Erythroblast (primary cell): Measurements from ENCODE around the gene CPNE8.
A peak's percentile ranks its signal among the peaks of the same experiment; 100 is the strongest.

Experiments
- DNase-seq, 2 experiments: peaks; one replicate each; lab custom pipeline; 2025; lab: John Stamatoyannopoulos, UW
- GATA1 ChIP-seq: IDR thresholded peaks from 2 replicates; pipeline ENCODE4 v1.6.1; 2011; ENCODE audit warnings: low read depth, mild to moderate bottlenecking, control low read depth, low read length, moderate library complexity
- POLR2A ChIP-seq: IDR thresholded peaks from 2 replicates; pipeline ENCODE4 v1.6.1; 2011; ENCODE audit warnings: mild to moderate bottlenecking, low read length

CPNE8 gene

DNA sequence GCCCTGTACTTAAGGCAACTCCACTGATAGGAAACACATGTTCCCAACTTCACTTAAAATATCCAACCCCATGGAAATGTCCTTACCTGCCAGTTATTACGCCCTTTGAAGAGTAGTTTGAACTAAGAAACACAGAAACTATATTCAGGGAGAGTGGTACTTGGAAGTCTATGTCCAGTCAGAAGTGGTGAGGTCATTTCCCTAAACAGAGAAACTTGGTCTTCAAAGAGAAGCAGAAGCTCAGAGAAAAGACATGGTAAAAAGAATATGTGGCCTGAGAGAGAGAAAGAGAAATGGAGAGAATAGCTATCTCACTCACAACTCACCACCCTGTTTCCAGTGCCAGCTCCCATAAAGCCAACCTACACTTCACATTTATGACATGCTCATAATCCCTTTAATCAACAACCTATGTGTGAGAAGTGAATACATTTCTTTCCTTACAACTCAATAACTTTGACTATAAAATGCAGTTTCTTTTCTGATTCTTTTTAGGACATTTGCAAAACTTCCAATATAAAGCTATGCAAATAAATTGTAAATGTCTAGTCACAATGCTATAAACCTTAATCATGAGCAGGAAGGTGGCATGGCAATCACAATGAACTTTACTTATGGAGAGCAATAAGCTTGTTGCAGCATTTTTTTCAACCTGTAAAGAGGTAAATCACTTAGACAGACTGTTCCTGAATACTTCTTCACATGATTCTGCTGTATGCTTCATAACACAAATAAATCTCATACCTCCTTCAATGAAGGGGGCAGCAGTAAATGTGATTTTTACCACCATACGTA, 67.1 kb downstream of the CPNE8 start:
- no peak for DNase-seq
- TF ChIP-seq POLR2A: no peak
- TF ChIP-seq GATA1: no peak

DNA sequence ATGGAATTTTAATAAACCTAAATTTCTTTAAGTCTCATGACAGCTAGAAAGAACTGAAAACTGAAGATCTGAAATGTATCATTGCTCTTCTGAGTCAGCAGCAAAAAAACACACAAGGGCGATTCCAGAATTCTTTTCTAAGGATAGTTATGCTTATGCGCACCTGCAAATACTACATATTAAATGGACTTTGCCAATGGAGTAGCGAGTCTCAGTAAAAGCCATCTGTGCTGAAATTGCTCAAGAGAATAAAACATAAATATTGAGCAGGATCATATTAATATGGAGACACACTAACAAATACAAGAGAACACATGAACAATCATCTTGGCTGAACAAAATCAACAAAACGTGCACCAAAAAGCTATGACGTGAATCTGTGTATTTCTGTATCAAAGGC, 73.7 kb downstream of the CPNE8 start:
- no peak for DNase-seq
- TF ChIP-seq POLR2A (no peak), GATA1 (no peak)

DNA sequence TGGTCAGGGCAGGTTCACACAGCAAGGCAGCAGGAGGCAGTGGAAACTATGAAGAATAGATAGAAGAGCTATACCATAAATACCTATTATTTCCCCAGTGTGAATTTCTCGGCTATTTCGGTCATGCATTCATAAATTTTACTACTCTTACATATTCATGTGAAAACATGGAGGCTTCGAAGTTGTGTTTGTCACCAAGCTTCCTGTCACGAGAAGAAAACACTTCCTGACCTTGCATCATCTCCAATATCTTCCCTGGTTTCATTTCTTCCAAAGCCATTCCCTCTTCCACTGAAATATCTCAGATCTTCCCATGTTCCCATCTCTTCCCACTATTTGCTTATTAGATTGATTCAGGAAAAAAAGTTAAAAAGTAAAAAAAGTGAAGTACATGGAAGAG, 80.4 kb downstream of the CPNE8 start:
- TF ChIP-seq GATA1 (no peak), POLR2A (no peak)
- DNase-seq: peak in 1 of 2 experiments; percentile 12

DNA sequence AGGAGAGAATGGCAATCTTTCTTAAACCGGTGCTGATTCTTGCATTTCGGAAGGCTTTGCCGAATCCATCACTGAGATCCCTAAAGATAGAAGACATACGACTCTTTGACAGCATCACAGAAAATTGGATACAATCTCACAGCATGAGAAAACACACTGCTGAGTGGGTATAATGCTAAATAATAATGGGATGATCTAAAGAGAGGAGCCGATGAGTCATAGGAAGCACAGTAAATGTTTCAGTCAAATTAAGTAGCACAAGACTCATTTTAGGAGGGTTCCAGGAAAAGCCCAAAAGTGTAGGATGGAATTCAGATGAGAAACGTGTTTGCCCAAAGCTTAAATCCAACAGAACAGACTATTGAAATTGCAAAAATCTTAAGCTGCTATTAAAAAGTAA, 81.7 kb downstream of the CPNE8 start:
- no peak for TF ChIP-seq GATA1
- TF ChIP-seq POLR2A: no peak
- no peak for DNase-seq

DNA sequence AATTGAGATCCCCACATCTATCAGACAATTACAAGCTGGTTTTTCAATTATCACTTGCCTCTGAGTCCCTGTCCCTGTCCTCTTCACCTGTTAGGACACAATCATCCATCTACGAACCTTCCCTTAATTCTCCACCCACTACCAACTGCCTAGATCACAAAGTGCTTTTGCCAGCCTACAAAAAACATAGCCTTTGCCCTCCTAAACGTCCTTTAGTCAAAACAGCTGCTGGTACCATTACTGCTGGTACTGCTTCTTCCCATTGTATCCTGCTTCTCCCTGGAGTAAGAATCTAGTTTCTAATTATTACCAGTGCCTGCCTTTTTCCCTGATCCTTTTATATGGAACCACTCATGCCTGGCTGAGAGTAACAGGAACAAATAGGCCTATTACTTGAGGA, 82.1 kb downstream of the CPNE8 start:
- no peak for TF ChIP-seq GATA1
- TF ChIP-seq POLR2A: no peak
- DNase-seq: no peak

DNA sequence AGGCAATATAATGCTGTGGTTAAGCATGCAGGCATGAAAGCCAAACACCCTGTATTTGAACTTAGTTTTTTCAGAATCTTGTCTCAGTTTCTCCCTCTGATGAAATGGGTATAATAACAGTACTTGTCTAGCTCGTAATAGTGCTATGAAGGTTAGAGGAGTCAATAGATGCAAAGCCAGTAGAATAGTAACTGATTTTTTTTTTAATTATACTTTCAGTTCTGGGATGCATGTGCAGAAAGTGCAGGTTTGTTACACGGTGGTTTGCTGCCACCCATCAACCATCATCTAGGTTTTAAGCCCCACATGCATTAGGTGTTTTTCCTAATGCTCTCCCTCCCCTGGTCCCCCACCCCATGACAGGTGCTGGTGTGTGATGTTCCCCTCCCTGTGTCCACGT, 87.4 kb downstream of the CPNE8 start:
- no peak for TF ChIP-seq GATA1

DNA sequence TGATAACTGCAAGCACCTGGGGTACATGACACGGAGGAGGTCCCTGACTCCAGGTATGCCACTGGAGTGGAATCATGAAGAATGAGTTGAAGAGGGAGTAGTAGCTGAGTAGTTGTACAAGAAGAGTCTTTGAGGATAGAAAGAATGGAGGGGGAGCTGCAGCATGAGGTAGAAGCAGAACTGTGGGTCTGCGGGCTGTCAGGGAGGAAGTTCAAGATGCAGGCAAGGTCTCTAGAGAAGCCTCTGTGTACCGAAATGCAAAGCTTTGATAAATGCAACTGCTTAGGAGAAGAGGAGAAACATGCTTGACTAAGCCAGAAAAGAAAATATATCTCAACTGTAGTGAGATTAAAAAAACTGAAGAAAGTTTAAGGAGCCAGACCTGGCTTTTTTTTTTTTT, 91.5 kb downstream of the CPNE8 start:
- TF ChIP-seq POLR2A (no peak), GATA1 (no peak)
- no peak for DNase-seq

More for the DNA sequence above, 87.4 kb downstream of the CPNE8 start:
- no peak for DNase-seq

DNA sequence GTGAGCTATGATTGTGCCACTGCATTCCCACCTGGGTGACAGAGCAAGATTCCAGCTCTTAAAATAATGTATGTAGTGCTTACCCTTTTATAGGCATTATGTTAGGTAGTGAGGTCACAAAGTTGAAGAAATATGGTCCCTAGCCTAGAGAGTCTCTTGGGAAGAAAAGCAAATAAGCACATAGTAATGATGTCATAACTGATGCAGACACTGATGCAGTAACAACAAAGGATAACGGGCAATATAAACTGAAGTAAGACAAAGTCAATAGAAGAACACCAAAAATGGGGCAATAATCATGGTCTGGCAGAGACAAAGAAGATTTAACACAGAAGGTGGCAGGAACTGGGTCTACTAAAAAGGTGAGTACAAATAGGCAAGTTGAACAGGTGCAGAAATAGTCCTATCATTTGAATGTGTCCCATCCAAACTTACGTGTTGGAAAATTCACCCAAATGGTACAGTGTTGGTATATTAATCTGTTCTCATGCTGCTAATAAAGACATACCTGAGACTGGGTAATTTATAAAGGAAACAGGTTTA, 93.5 kb downstream of the CPNE8 start:
- TF ChIP-seq GATA1: no peak
- no peak for DNase-seq

DNA sequence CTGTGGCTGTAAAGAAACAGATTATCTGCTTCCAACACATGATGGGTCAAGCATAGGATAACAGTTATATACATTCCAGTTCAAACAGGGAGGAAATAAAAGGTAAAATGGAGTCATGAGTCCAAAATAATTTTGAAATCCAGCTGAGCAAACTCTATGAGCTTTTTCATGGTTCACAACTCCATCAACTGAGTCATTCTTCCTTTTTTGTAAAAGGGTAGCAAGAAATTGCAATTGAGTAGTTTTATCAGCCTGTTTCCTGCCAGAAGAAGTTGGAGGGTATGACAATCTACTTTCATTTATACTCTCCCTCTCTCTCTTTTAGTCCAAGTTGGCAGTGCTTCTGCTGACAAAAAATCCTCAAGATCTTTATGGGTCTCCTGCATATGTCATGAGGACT, 95.6 kb downstream of the CPNE8 start:
- TF ChIP-seq GATA1 (no peak), POLR2A (no peak)
- no peak for DNase-seq

DNA sequence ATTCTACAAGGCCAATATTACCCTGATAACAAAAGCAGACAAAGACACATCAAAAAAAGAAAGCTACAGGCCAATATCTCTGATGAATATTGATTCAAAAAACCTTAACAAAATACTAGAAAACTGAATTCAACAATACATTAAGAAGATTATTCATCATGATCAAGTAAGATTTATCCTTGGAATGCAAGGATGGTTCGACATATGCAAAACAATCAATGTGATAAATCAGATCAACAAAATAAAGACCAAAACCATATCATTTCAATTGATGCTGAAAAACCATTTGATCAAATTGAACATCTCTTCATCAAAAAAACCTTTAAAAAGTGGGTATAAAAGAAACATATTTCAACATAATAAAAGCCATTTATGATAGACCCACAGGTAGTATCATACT, 117.3 kb downstream of the CPNE8 start:
- no peak for DNase-seq
- TF ChIP-seq POLR2A: no peak

DNA sequence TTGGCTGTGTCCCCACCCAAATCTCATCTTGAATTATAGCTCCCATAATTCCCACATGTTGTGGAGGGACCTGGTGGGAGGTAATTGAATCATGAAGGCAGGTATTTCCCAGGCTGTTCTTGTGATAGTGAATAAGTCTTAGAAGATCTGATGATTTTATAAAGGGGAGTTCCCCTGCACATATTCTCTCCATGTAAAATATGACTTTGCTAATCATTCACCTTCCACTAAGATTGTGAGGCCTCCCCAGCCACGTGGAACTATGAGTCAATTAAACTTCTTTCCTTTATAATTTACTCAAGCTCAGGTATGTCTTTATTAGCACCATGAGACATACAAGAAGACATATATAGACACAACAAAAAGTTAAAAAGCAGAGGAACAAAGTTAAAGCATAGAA, 120.0 kb downstream of the CPNE8 start:
- no peak for DNase-seq
- TF ChIP-seq GATA1 (no peak), POLR2A (no peak)

DNA sequence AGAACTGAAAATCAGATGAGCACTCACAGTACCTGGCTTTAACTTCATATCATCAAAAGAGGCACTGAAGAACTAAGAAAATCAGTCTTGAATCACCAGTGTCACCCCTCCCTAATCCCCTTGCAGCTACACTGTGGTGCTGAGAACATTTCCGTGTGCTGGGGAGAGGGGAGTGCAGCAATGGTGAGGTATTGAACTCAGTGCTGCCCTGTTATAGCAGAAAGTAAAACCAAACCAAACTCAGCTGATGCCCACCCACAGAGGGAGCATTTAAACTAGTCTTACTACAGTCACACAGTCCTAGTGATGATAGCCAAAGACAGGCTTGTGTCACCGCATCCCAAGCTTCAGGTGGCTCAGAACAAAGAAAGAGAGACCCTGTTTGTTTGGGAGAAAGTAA, 122.1 kb downstream of the CPNE8 start:
- TF ChIP-seq POLR2A (no peak), GATA1 (no peak)
- DNase-seq: no peak

DNA sequence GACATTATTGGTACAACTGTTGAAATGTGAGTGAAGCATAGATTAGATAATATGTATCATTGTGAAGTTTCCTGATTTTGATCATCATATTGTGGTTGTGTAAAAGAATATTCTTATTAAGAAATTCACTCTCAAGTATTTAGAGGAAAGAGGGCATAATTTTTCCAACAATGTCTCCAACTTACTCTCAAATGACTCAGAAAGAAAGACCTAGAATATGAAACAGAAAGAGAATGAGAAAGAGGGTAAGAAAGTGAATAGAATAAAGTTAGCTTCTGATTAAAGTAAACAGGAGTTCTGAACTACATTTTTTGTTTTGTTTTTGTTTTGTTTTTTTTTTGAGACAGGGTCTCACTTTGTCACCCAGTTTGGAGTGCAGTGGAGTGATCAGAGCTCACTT, 123.0 kb downstream of the CPNE8 start:
- TF ChIP-seq POLR2A (no peak), GATA1 (no peak)
- DNase-seq: no peak

DNA sequence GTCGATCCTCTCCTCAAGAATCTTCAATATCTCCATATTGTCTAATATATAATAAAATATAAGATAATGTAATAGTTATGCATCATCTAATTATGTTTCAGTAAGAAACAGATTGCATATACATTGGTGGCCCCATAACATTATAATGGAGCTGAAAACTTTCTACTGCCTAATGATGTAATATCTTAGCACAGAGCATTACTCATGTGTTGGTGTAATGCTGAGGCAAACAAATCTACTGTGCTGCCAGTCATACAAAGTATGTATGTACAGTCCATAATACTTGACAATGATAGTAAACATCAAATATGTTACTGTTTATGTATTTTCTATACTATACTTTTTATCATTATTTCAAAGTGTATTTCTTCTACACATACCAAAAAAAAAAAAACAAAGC, 128.7 kb downstream of the CPNE8 start:
- DNase-seq: no peak

DNA sequence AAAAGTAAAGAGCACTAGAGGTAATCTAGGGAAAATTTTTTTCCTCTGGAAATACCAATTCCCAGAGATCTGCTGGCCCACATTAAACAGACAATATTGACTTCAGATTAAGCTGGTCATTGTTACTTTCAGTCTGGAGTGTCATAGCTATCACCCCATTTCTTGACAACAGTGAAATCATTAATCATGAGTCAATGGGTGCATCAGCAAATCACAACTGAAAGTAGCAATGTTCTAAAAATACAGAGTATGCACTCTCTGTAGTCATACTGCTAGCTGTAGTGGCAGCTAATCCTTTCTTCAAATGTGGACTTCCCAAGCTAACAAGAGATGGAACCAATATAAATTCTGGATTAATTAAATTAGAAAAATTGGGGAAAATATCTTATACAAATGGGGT, 129.9 kb downstream of the CPNE8 start:
- DNase-seq: no peak
- TF ChIP-seq GATA1: no peak
- no peak for TF ChIP-seq POLR2A

More for the DNA sequence above, 128.7 kb downstream of the CPNE8 start:
- TF ChIP-seq POLR2A (no peak), GATA1 (no peak)
